ENCODE measurements around the gene S1PR5. TPM values are rescaled to one million over a fixed set of nuclear protein-coding genes. Genes with fewer than 3 reads are reported as not detected.
A peak's percentile ranks its signal among the peaks of the same experiment; 100 is the strongest.

The S1PR5 gene
- total and polyA plus RNA-seq, 10 of the 15 experiments (the other 5 are each of a cell fraction or from before 2014, with no cell fraction given): 0.04 TPM; not detected in 9

DNA sequence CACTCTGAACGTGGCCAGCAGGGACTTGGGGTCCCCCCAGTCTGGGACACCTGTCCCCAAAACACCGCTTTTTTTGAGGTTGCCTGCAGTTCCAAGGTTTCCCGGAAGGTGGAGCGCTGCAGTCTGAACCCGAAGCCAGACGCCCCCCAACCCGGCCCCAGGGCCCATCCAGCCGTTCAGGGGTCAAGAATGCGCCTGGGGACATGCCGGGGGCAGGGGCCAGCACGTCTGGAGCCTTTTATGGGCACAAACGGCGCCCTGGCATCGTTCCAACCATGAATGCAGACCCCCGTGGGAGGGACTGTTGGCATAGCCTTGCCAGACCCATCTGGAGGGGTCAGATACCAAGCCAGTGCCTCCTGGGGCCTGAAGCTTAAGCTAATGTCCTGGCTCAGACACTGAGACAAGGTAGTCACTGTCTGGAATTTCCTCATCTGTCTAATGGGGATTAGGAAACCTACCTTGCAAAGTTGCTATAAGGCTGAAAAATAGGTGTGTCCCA is 6.9 kb downstream of the S1PR5 start:
- in situ Hi-C loops (cut with MboI): no loop called here
- TF ChIP-seq, protein P1, sequence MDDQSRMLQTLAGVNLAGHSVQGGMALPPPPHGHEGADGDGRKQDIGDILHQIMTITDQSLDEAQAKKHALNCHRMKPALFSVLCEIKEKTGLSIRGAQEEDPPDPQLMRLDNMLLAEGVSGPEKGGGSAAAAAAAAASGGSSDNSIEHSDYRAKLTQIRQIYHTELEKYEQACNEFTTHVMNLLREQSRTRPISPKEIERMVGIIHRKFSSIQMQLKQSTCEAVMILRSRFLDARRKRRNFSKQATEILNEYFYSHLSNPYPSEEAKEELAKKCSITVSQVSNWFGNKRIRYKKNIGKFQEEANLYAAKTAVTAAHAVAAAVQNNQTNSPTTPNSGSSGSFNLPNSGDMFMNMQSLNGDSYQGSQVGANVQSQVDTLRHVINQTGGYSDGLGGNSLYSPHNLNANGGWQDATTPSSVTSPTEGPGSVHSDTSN (IDR thresholded peaks at IDR 0.05; ENCODE audit: insufficient replicate concordance, low read depth, low read length): no peak
- no peak for TF ChIP-seq PML (IDR thresholded peaks at IDR 0.05; ENCODE audit: low read length)
- TF ChIP-seq ASH2L (IDR thresholded peaks at IDR 0.05; ENCODE audit: borderline replicate concordance, low read depth): no peak
- TF ChIP-seq RUNX3 (IDR thresholded peaks at IDR 0.05; ENCODE audit: low read length): no peak
- no peak for TF ChIP-seq NRF1 (conservative IDR thresholded peaks at IDR 0.05; ENCODE audit: low read depth, low read length)
- no peak for TF ChIP-seq IKZF2 (IDR thresholded peaks at IDR 0.05)
- TF ChIP-seq DPF2 (IDR thresholded peaks at IDR 0.05): 0 out of 2 replicates have a peak, but pooled peaks have one; percentile 24
- peak; percentile 55 to 91 (median 88) for TF ChIP-seq CTCF (IDR thresholded peaks at IDR 0.05 in 2 of 3, conservative IDR thresholded peaks at IDR 0.05 in 1 of 3; ENCODE audit: control insufficient read depth in 2 of 3, extremely low read depth in 1 of 3, insufficient read depth in 1 of 3, low read depth in 3 of 3, low read length in 3 of 3)
- TF ChIP-seq SMC3 (IDR thresholded peaks at IDR 0.05; ENCODE audit: borderline replicate concordance, low read length): peak; percentile 49
- no peak for TF ChIP-seq KDM1A (IDR thresholded peaks at IDR 0.05; ENCODE audit: borderline replicate concordance)
- TF ChIP-seq, protein P2, sequence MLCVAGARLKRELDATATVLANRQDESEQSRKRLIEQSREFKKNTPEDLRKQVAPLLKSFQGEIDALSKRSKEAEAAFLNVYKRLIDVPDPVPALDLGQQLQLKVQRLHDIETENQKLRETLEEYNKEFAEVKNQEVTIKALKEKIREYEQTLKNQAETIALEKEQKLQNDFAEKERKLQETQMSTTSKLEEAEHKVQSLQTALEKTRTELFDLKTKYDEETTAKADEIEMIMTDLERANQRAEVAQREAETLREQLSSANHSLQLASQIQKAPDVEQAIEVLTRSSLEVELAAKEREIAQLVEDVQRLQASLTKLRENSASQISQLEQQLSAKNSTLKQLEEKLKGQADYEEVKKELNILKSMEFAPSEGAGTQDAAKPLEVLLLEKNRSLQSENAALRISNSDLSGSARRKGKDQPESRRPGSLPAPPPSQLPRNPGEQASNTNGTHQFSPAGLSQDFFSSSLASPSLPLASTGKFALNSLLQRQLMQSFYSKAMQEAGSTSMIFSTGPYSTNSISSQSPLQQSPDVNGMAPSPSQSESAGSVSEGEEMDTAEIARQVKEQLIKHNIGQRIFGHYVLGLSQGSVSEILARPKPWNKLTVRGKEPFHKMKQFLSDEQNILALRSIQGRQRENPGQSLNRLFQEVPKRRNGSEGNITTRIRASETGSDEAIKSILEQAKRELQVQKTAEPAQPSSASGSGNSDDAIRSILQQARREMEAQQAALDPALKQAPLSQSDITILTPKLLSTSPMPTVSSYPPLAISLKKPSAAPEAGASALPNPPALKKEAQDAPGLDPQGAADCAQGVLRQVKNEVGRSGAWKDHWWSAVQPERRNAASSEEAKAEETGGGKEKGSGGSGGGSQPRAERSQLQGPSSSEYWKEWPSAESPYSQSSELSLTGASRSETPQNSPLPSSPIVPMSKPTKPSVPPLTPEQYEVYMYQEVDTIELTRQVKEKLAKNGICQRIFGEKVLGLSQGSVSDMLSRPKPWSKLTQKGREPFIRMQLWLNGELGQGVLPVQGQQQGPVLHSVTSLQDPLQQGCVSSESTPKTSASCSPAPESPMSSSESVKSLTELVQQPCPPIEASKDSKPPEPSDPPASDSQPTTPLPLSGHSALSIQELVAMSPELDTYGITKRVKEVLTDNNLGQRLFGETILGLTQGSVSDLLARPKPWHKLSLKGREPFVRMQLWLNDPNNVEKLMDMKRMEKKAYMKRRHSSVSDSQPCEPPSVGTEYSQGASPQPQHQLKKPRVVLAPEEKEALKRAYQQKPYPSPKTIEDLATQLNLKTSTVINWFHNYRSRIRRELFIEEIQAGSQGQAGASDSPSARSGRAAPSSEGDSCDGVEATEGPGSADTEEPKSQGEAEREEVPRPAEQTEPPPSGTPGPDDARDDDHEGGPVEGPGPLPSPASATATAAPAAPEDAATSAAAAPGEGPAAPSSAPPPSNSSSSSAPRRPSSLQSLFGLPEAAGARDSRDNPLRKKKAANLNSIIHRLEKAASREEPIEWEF (IDR thresholded peaks at IDR 0.05; ENCODE audit: insufficient replicate concordance, low read depth, low read length): no peak
- TF ChIP-seq POU2F2 (IDR thresholded peaks at IDR 0.05; ENCODE audit: borderline replicate concordance, low read depth, low read length): no peak
- no peak for TF ChIP-seq ETV6 (conservative IDR thresholded peaks at IDR 0.05 in 1 of 2, IDR thresholded peaks at IDR 0.05 in 1 of 2; ENCODE audit: borderline replicate concordance in 1 of 2, low read depth in 1 of 2)
- no peak for TF ChIP-seq RAD51 (IDR thresholded peaks at IDR 0.05)
- no peak for TF ChIP-seq LARP7 (IDR thresholded peaks at IDR 0.05)
- TF ChIP-seq EZH2 (IDR thresholded peaks at IDR 0.05; ENCODE audit: borderline replicate concordance, control insufficient read depth, low read depth, low read length): no peak

More for the DNA sequence above, 6.9 kb downstream of the S1PR5 start:
- peaks cover 8% of the 10 kb centered on the region for H3K4me1 ChIP-seq (ENCODE audit: control insufficient read depth, insufficient read depth, low read length)
- no peaks in the 10 kb centered on the region for H3K36me3 ChIP-seq (ENCODE audit: control insufficient read depth in 2 of 2, insufficient read depth in 2 of 2, low read length in 1 of 2)
- intact Hi-C loops (cut with micrococcal nuclease; ENCODE audit: unreplicated experiment): no loop called here
- no peak overlapping the region for H3K27ac ChIP-seq (ENCODE audit: control insufficient read depth, insufficient read depth)
- H3K9ac ChIP-seq (ENCODE audit: control insufficient read depth, insufficient read depth, low read length): no peak overlapping the region
- ChIA-PET CTCF (interaction anchor here (0.6 to 3.8 kb wide), 16 partner anchors 10 to 207 kb away, joined by 3 to 20 read pairs (median 3); partner anchors contain the start of genes DNM2 and QTRT1), SMC1A (ENCODE audit: uncharacterized antibody, unreplicated experiment) (interaction anchor here (0.9 to 1.9 kb wide), 2 partner anchors 27 to 59 kb away, joined by 3 to 5 read pairs; no protein-coding TSS in a partner anchor), RAD21 (ENCODE audit: unreplicated experiment) (no interaction called here), POLR2A (interaction anchor here (0.7 kb wide), 2 partner anchors 32 to 225 kb away, joined by 4 read pairs; no protein-coding TSS in a partner anchor)
- H3K9me3 ChIP-seq (replicated peaks; ENCODE audit: control insufficient read depth, insufficient read depth, low read length): no peaks in the 10 kb centered on the region
- peak; percentile 39 for ATAC-seq
- no peak overlapping the region for H3K4me2 ChIP-seq (ENCODE audit: control insufficient read depth, insufficient read depth)
- 6% methylated on average over 14 of the region's 15 CpGs for WGBS (ENCODE audit: insufficient coverage, insufficient replicate concordance, low lambda C conversion rate, missing lambda C conversion rate)
- no peak for FAIRE-seq
- H4K20me1 ChIP-seq (ENCODE audit: control insufficient read depth, insufficient read depth): no peaks in the 10 kb centered on the region
- peaks cover 9 to 14% of the 10 kb centered on the region in 2 experiments for H3K27me3 ChIP-seq (replicated peaks in 1 of 2; ENCODE audit: control insufficient read depth in 2 of 2, insufficient read depth in 2 of 2, low read length in 1 of 2)
- H3K4me3 ChIP-seq: no peak overlapping the region
- H3K79me2 ChIP-seq (ENCODE audit: control insufficient read depth, insufficient read depth, low read length): no peaks in the 10 kb centered on the region
- DNase-seq (ENCODE audit: low read depth, low spot score): no peak
- H2AFZ ChIP-seq (ENCODE audit: control insufficient read depth, low read depth, low read length): no peak overlapping the region
- BruUV-seq (replicated peaks): no TSS peak

Data from GM12878 (cell line).